Liver (tissue), 3 donors: ENCODE results near the gene CCNK.

Experiments used
- CTCF ChIP-seq: fragments of 150-350 bp; IDR thresholded peaks from 2 replicates; pipeline ENCODE4 v1.5.1; 2017; ENCODE audit warnings: improper control_type of control experiment, low read depth, low read length; ENCODE audit not compliant: missing input control
- EGR1 ChIP-seq, 2 donors: IDR thresholded peaks; 2 replicates each; pipeline ENCODE4 v1.6.1; 2016 to 2018; ENCODE audit warnings: antibody characterized with exemption in 2 of 2, low read depth in 2 of 2
- HNF4A ChIP-seq, 2 donors: conservative IDR thresholded peaks; 2 replicates each; pipeline ENCODE4 v1.6.1; 2016; ENCODE audit warnings: antibody characterized with exemption in 2 of 2, mild to moderate bottlenecking in 2 of 2
- MAX ChIP-seq: IDR thresholded peaks from 2 replicates; pipeline ENCODE4 v1.6.1; 2016; ENCODE audit warnings: antibody characterized with exemption
- RAD21 ChIP-seq, 2 donors: IDR thresholded peaks; 2 replicates each; pipeline ENCODE4 v1.6.1; 2016; ENCODE audit warnings: antibody characterized with exemption in 2 of 2, mild to moderate bottlenecking in 2 of 2
- RXRA ChIP-seq, 2 donors: IDR thresholded peaks; 2 replicates each; pipeline ENCODE4 v1.6.1; 2017 to 2018; ENCODE audit warnings: antibody characterized with exemption in 2 of 2, mild to moderate bottlenecking in 1 of 2
- YY1 ChIP-seq: IDR thresholded peaks from 2 replicates; pipeline ENCODE4 v1.6.1; 2016; ENCODE audit warnings: antibody characterized with exemption, mild to moderate bottlenecking
- donor health status: healthy.
- donor health status: healthy.

- no peak for TF ChIP-seq CTCF
- no peak for TF ChIP-seq EGR1 (IDR thresholded peaks at IDR 0.05; ENCODE audit: low read depth in 2 of 2)
- no peak for TF ChIP-seq RAD21 (IDR thresholded peaks at IDR 0.05)
- no peak for TF ChIP-seq MAX
- no peak for TF ChIP-seq HNF4A (conservative IDR thresholded peaks at IDR 0.05)
- TF ChIP-seq YY1: no peak
- TF ChIP-seq RXRA (IDR thresholded peaks at IDR 0.05): no peak
Observed at GRCh38 chr14:99465288-99465687, 15.9 kb upstream of the CCNK start.
